HepG2 (cell line): ENCODE results near the gene OSBPL5.

Experiments used
- CTCF ChIP-seq: sonication (generic); formaldehyde crosslinking; IDR thresholded peaks from 2 replicates; pipeline ENCODE4 v1.5.0; 2020; ENCODE audit warnings: mild to moderate bottlenecking, missing genetic modification reagents, moderate library complexity
- MAFK ChIP-seq, 2 experiments: IDR thresholded peaks in 1 of 2; conservative IDR thresholded peaks in 1 of 2; 2 replicates each; pipeline ENCODE4 v1.6.1; 2011; ENCODE audit warnings: improper control_type of control experiment in 2 of 2, low read length in 2 of 2
- POLR2A ChIP-seq, 2 experiments: IDR thresholded peaks; 2 replicates each; pipeline ENCODE4 v1.6.1; 2011; ENCODE audit warnings: low read depth in 2 of 2, low read length in 2 of 2, mild to moderate bottlenecking in 1 of 2, moderate library complexity in 1 of 2; ENCODE audit not compliant: insufficient read depth in 1 of 2
- TEAD2 ChIP-seq: sonication (generic); formaldehyde crosslinking; IDR thresholded peaks from 2 replicates; pipeline ENCODE4 v1.9.0; 2021; ENCODE audit warnings: missing genetic modification reagents

DNA sequence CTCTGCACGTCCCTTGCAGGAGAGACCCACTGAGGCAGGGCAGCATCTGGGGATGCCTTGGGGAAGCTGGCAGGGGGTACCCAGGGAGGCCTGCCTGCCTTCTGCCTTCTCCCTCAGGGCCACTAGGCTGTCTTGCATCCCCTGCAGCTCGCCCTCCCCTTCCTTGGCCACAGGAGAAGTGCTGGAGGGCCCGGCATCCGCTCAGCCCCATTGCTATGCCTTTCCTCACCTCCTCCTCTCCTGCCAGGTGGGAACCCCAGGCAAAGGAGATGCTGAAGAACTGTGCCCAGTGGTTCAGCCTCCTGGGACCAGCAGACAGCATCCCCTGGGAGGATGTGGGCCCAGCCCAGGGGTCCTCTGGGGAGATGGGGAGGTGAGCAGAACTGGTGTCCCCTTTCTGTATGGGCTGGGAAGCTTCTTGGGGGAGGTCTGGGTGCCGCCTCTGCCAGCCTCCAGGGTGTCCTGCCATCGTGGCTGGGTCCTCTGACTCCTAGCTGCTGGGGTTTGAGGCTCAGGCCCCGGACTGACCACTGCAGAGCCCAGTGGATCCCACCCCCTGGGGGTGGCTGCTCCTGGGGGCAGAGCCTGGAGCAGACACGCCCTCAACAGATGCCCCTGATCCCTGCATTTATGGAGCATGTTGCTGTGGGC lies 32.9 kb upstream of the OSBPL5 start:
- no peak for TF ChIP-seq CTCF (CRISPR knock-in tag)
- TF ChIP-seq TEAD2 (CRISPR knock-in tag), result no peak
- TF ChIP-seq MAFK (conservative IDR thresholded peaks at IDR 0.05 in 1 of 2, IDR thresholded peaks at IDR 0.05 in 1 of 2; ENCODE audit: low read length in 2 of 2), result no peak
- TF ChIP-seq POLR2A (IDR thresholded peaks at IDR 0.05; ENCODE audit: insufficient read depth in 1 of 2, low read depth in 2 of 2, low read length in 2 of 2), result no peak
